ENCODE measurements around the gene PTEN.

Gene PTEN

GRCh38 chr10:87818505-87819288 lies 44.7 kb upstream of the PTEN start (continued):
- TF ChIP-seq ZNF549 (tag by site-specific recombination; IDR thresholded peaks at IDR 0.05), result no peak
- TF ChIP-seq MZF1 (tag by site-specific recombination; IDR thresholded peaks at IDR 0.05; ENCODE audit: borderline replicate concordance), result no peak
- no peak for TF ChIP-seq TCF7L2 (IDR thresholded peaks at IDR 0.05; ENCODE audit: borderline replicate concordance, low read depth, low read length)
- peak; percentile 18; the same call in 1 of the 2 replicates for TF ChIP-seq ZNF792 (tag by site-specific recombination; IDR thresholded peaks at IDR 0.05)
- TF ChIP-seq ZNF266 (tag by site-specific recombination; IDR thresholded peaks at IDR 0.05; ENCODE audit: low read depth), result no peak
- no peak for TF ChIP-seq ZNF184 (tag by site-specific recombination; IDR thresholded peaks at IDR 0.05)
- no peak for TF ChIP-seq GLI4 (tag by site-specific recombination; IDR thresholded peaks at IDR 0.05)
- TF ChIP-seq KLF10 (tag by site-specific recombination; IDR thresholded peaks at IDR 0.05), result no peak
- TF ChIP-seq ZNF510 (tag by site-specific recombination; IDR thresholded peaks at IDR 0.05; ENCODE audit: insufficient replicate concordance), result no peak
- TF ChIP-seq ZNF501 (tag by site-specific recombination; IDR thresholded peaks at IDR 0.05), result peak; percentile 20
- no peak for TF ChIP-seq ZNF2 (tag by site-specific recombination; IDR thresholded peaks at IDR 0.05)
- TF ChIP-seq, protein P1, sequence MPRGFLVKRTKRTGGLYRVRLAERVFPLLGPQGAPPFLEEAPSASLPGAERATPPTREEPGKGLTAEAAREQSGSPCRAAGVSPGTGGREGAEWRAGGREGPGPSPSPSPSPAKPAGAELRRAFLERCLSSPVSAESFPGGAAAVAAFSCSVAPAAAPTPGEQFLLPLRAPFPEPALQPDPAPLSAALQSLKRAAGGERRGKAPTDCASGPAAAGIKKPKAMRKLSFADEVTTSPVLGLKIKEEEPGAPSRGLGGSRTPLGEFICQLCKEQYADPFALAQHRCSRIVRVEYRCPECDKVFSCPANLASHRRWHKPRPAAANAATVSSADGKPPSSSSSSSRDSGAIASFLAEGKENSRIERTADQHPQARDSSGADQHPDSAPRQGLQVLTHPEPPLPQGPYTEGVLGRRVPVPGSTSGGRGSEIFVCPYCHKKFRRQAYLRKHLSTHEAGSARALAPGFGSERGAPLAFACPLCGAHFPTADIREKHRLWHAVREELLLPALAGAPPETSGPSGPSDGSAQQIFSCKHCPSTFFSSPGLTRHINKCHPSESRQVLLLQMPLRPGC (tag by site-specific recombination; IDR thresholded peaks at IDR 0.05), result no peak
- TF ChIP-seq ZNF19 (tag by site-specific recombination; IDR thresholded peaks at IDR 0.05; ENCODE audit: low read depth), result no peak
- no peak for TF ChIP-seq ZBTB8A (tag by site-specific recombination; IDR thresholded peaks at IDR 0.05)
- peak; percentile 89 for TF ChIP-seq ZNF629 (tag by site-specific recombination; IDR thresholded peaks at IDR 0.05)
- no peak for TF ChIP-seq ZBTB11 (tag by site-specific recombination; conservative IDR thresholded peaks at IDR 0.05; ENCODE audit: low read depth)
- TF ChIP-seq ZNF10 (tag by site-specific recombination; IDR thresholded peaks at IDR 0.05), result no peak; the same call in 1 of the 2 replicates
- TF ChIP-seq, protein P2, sequence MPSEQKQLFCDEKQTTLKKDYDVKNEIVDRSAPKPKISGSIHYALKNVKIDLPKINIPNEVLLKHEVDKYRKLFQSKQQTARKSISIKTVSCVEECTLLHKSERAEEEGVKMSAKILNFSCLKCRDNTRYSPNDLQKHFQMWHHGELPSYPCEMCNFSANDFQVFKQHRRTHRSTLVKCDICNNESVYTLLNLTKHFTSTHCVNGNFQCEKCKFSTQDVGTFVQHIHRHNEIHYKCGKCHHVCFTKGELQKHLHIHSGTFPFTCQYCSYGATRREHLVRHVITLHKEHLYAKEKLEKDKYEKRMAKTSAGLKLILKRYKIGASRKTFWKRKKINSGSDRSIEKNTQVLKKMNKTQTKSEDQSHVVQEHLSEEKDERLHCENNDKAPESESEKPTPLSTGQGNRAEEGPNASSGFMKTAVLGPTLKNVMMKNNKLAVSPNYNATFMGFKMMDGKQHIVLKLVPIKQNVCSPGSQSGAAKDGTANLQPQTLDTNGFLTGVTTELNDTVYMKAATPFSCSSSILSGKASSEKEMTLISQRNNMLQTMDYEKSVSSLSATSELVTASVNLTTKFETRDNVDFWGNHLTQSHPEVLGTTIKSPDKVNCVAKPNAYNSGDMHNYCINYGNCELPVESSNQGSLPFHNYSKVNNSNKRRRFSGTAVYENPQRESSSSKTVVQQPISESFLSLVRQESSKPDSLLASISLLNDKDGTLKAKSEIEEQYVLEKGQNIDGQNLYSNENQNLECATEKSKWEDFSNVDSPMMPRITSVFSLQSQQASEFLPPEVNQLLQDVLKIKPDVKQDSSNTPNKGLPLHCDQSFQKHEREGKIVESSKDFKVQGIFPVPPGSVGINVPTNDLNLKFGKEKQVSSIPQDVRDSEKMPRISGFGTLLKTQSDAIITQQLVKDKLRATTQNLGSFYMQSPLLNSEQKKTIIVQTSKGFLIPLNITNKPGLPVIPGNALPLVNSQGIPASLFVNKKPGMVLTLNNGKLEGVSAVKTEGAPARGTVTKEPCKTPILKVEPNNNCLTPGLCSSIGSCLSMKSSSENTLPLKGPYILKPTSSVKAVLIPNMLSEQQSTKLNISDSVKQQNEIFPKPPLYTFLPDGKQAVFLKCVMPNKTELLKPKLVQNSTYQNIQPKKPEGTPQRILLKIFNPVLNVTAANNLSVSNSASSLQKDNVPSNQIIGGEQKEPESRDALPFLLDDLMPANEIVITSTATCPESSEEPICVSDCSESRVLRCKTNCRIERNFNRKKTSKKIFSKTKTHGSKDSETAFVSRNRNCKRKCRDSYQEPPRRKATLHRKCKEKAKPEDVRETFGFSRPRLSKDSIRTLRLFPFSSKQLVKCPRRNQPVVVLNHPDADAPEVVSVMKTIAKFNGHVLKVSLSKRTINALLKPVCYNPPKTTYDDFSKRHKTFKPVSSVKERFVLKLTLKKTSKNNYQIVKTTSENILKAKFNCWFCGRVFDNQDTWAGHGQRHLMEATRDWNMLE (tag by site-specific recombination; conservative IDR thresholded peaks at IDR 0.05; ENCODE audit: low read depth), result no peak
- no peak for TF ChIP-seq ZBTB20 (tag by site-specific recombination; IDR thresholded peaks at IDR 0.05)
- TF ChIP-seq ZSCAN30 (tag by site-specific recombination; IDR thresholded peaks at IDR 0.05), result no peak
- no peak for TF ChIP-seq ZNF140 (tag by site-specific recombination; IDR thresholded peaks at IDR 0.05)
- TF ChIP-seq, protein P3, sequence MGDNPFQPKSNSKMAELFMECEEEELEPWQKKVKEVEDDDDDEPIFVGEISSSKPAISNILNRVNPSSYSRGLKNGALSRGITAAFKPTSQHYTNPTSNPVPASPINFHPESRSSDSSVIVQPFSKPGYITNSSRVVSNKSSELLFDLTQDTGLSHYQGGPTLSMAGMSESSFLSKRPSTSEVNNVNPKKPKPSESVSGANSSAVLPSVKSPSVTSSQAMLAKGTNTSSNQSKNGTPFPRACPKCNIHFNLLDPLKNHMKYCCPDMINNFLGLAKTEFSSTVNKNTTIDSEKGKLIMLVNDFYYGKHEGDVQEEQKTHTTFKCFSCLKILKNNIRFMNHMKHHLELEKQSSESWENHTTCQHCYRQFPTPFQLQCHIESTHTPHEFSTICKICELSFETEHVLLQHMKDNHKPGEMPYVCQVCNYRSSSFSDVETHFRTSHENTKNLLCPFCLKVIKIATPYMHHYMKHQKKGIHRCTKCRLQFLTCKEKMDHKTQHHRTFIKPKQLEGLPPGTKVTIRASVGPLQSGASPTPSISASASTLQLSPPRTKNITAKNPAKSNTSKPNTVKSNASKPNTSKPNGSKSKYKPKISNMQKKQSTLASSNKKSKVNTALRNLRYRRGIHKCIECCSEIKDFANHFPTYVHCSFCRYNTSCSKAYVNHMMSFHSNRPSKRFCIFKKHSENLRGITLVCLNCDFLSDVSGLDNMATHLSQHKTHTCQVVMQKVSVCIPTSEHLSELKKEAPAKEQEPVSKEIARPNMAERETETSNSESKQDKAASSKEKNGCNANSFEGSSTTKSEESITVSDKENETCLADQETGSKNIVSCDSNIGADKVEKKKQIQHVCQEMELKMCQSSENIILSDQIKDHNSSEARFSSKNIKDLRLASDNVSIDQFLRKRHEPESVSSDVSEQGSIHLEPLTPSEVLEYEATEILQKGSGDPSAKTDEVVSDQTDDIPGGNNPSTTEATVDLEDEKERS (tag by site-specific recombination; IDR thresholded peaks at IDR 0.05), result no peak
- no peak for TF ChIP-seq GLIS2 (tag by site-specific recombination; IDR thresholded peaks at IDR 0.05)
- TF ChIP-seq, protein P4, sequence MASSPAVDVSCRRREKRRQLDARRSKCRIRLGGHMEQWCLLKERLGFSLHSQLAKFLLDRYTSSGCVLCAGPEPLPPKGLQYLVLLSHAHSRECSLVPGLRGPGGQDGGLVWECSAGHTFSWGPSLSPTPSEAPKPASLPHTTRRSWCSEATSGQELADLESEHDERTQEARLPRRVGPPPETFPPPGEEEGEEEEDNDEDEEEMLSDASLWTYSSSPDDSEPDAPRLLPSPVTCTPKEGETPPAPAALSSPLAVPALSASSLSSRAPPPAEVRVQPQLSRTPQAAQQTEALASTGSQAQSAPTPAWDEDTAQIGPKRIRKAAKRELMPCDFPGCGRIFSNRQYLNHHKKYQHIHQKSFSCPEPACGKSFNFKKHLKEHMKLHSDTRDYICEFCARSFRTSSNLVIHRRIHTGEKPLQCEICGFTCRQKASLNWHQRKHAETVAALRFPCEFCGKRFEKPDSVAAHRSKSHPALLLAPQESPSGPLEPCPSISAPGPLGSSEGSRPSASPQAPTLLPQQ (tag by site-specific recombination; IDR thresholded peaks at IDR 0.05), result peak; percentile 47; the same call in 1 of the 2 replicates
- no peak for TF ChIP-seq ZNF473 (tag by site-specific recombination; IDR thresholded peaks at IDR 0.05)

All from HEK293 (cell line).